Measurements from ENCODE around the gene PNMA8A.
"Not testable (repeated sequence)": the region's sequence is repeated elsewhere in the genome, so short reads cannot be mapped to it uniquely, and the experiment has no call there.

PNMA8A gene, protein sequence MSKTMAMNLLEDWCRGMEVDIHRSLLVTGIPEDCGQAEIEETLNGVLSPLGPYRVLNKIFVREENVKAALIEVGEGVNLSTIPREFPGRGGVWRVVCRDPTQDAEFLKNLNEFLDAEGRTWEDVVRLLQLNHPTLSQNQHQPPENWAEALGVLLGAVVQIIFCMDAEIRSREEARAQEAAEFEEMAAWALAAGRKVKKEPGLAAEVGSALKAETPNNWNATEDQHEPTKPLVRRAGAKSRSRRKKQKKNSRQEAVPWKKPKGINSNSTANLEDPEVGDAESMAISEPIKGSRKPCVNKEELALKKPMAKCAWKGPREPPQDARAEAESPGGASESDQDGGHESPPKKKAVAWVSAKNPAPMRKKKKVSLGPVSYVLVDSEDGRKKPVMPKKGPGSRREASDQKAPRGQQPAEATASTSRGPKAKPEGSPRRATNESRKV

GRCh38 chr19:46471116-46471733 lies at the start of gene PNMA8A:
TSS of gene PNMA8A (minus strand) at chr19:46471563. CDS start at chr19:46471035, 528 bp downstream.
- DNase-seq (ENCODE audit: low spot score), result no peak

- DNase-seq (ENCODE audit: low spot score), result no peak
Observed at GRCh38 chr19:46520616-46521015, 49.3 kb upstream of the PNMA8A start.

GRCh38 chr19:46517471-46517870 lies 46.1 kb upstream of the PNMA8A start:
- no peak for DNase-seq (ENCODE audit: low spot score)

- no peak for DNase-seq (ENCODE audit: low spot score)
Observed at GRCh38 chr19:46515879-46516350, 44.6 kb upstream of the PNMA8A start.

DNA sequence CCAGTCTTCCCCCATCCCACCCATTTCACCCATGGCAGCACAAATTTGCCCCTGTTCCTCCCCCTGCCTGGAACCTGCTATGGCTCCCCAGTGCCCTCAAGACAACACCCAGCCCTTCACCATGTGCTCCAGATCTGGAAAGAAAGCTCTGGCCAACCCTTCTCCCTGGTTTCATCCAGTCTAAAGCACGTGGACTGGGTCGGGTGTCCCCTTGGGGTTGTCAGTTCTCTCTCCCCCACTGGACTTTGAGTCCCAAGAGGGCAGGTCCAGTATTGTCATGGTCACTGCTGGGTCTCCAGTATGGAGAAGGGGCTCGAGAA lies 43.9 kb upstream of the PNMA8A start:
- DNase-seq (ENCODE audit: low spot score), result no peak

DNA sequence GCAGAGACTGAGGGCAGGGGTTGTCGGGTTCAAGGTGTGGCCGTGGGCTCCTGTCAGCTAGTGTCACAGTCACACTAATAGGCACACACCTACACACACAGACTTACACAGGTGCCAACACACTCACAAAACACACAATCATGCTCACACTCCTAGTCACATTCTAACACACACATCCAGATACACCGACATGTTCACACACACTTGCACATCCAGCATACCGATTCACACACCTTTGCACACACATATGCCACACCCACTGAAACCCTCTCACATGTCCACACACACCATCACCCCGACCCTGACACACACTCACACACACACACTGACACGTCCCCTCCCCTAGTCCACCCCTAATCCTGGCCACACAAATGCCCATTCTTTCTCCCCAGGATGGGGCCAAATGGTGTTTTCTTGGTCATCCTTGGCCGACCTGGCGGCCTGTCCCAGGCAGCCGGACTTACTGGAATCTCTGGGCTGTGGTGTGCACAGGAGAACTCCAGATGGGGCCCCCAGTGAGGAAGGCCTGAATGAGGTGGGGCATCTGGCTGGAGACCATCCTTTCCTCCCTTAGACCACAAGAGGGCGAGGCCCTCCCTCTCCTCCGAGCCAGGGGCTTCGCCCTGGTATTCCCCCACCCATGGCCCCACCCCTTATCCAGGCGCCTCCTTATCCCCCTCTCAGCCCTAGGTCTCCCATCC lies 43.4 kb upstream of the PNMA8A start:
- no peak for DNase-seq (ENCODE audit: low spot score)

DNA sequence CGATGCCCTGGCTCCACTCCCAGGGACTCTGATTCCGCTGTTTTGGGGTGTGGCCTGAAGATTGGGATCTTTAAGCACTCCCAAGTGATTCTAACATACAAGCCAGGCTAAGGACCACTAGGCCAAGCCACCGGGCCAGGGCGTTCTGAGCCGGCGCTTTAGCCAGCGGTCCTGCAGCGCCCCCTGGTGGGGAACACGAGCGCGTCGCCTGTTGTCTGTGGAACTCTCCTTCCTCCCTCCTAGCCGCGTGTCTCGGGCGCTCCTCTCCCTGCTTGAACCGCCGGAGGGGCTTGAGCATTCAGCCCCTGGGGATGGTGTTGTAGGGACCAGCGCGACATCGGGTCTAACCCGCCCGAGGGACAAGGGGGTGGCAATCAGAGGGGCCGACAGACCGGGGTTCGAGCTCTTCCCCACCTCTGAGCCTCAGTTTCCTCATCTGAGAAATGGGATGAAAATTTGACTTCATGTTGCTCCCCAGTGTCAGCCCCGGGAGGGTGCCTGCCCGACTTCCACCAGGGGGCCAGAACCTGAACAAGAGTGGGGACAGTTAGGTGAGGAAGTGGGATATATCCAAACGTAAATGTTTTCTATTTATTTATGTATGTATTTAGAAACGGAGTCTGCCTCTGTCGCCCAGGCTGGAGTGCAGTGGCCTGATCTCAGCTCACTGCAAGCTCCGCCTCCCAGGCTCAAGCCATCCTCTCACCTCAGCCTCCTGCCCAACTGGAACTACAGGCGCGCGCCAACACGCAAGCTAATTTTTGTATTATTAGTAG lies 42.3 kb upstream of the PNMA8A start:
- peak; percentile 67 for DNase-seq (ENCODE audit: low spot score)

DNA sequence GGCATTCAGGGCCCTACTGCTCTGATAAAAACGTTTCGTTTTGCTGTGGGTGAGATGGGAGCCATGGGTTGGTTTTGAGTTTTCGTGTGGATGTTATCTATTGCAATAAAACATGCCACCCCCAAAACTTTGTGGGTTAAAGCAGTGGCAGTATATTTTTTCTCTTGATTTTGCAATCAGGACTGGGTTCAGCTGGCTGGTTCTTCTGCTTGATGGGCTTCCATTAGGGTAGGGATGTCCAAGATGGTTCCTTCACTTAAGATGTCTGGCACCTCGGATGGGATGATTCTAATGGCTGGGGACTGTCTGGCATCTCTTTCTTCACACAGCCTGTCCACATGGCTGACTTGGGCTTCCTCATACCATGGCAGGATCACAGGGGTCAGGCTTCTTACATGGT lies 39.9 kb upstream of the PNMA8A start:
- no peak for DNase-seq (ENCODE audit: low spot score)

DNA sequence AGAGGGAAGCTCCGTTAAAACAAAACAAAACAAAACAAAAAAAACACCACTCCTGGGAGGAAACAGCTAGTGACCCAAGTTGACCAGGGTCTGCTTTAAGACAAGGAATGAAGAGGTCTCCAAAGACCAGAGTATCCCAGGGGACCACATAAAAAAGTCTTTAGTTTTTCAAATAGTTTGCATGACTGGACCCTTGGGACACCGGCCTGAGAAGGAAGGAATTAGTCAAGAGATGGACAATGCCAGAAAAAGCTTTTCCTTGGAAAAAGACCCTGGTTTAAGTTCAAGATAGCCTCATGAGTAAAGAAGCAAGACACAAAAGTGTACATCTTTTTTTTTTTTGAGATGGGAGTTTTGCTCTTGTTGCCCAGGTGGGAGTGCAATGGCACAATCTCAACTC lies 36.8 kb upstream of the PNMA8A start:
- DNase-seq (ENCODE audit: low spot score), result no peak

DNA sequence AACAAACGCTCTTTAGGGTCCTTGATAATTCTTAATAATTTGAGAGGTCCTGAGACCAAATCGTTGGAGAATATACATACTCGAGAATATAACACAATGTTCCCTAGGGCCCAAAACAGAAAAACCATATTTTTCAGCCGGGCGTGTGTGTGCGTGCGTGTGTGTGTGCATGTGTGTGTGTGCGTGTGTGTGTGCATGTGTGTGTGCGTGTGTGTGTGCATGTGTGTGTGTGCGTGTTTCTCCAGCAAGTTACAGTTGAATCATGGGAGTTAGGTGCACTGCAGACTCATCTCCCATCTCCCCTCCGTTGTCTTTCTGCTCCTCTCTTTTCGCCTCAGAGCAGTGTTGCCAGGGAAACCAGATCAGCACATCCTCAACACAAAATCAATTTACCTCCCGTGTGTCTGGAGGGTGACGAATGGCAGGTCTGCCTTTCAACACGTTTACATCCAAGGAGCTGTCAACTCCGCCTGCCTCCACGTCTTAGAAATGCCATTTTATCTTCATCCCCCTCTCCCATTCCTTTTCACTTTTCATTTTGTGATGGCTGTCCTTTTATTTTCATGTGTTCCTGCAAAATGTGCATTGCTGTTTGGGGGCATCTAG lies 32.6 kb upstream of the PNMA8A start:
- DNase-seq (ENCODE audit: low spot score), result no peak

- no peak for DNase-seq (ENCODE audit: low spot score)
Observed at GRCh38 chr19:46502891-46503290, 31.5 kb upstream of the PNMA8A start.

GRCh38 chr19:46499692-46500091 lies 28.3 kb upstream of the PNMA8A start:
- no peak for DNase-seq (ENCODE audit: low spot score)

DNA sequence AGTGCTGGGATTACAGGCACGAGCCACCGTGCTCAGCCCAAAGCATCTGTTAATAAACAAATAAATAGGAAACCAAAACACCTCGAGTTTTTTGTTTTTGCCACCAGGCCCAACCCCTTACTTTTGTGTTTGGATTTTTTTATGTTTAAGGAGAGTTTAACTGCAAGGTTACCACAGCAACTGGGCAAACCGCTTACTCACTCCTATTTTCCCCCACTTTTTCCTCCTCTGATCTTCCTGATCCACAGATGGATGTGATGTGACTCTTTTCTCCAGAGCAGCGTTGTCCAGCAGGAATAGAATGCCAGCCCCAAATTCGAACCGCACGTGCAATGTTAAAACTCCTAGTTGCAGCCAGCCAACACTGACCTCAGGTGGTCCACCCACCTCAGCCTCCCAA lies 26.4 kb upstream of the PNMA8A start:
- no peak for DNase-seq (ENCODE audit: low spot score)

- not testable (repeated sequence) for DNase-seq (ENCODE audit: low spot score)
Observed at GRCh38 chr19:46496886-46497285, 25.5 kb upstream of the PNMA8A start.

- DNase-seq (ENCODE audit: low spot score), result no peak
Observed at GRCh38 chr19:46496304-46496703, 24.9 kb upstream of the PNMA8A start.

DNA sequence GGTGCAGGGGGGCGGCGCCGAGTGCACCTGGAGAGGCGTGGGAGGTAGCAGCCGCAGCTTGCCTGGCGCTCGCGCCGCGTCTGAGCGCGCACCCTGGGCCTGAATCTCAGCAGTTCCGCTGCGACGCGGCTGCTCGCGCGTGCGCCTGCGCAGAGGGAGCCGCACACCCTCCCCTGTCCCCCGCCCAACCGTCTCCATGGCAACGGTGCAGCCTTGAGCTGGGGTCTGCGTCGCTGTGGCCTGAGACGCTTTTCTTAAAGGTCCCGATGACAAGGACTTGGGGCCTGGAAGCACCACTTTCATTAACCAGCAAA lies 24.4 kb upstream of the PNMA8A start, which contains the start of gene PNMA8B:
PNMA8B (minus strand) TSS at position 82 of the 314 bp plus-strand sequence. CDS start 402 bp downstream, outside the sequence.
- no peak for DNase-seq (ENCODE audit: low spot score)

- no peak for DNase-seq (ENCODE audit: low spot score)
Observed at GRCh38 chr19:46494941-46495785, 23.8 kb upstream of the PNMA8A start.

DNA sequence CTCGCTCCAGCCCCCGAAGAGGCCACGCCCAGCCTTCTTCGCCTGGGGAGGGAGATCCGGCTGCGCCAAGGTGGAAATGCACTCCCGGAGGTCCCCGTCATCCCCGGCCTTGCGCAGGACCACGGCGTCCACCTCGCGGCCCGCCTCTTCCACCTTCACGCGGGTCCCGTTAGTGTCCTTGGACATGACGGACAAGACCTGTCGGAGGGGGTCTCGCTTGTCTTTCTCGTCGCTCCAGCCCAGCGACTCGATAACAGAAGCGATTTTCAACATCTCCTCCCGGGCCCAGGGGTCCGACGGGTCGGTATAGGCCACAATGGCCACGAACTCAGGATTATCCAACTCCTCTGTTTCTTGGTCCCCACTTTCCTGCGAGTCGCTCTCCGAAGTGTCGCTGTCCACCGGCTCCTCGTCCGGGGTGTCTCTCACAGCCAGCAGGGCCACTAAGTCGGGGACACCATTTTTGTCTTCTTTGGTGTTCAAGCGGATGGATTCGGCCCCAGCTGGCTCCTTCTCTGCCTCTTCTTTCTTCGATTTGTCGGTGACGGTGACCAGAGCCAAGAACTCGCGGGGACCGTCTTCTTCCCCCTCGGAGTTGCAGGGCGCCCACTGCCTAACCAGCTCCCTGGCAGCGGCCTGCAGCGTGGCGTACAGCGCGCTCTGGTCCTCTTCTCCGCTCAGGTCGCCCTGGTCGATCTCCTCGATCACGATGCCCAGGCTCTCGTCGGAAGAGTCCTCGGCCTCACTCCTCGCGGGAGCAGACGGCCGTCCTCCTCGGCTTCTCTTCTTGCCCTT lies 23.0 kb upstream of the PNMA8A start:
- no peak for DNase-seq (ENCODE audit: low spot score)

GRCh38 chr19:46493236-46494145 lies 22.1 kb upstream of the PNMA8A start:
- DNase-seq (ENCODE audit: low spot score), result no peak
